ENCODE results near the gene CD40LG. TPM values are rescaled to one million over a fixed set of nuclear protein-coding genes. Genes with fewer than 3 reads are reported as not detected.

The CD40LG gene
- total RNA-seq, 1 experiment from 2014 or later = not detected

DNA sequence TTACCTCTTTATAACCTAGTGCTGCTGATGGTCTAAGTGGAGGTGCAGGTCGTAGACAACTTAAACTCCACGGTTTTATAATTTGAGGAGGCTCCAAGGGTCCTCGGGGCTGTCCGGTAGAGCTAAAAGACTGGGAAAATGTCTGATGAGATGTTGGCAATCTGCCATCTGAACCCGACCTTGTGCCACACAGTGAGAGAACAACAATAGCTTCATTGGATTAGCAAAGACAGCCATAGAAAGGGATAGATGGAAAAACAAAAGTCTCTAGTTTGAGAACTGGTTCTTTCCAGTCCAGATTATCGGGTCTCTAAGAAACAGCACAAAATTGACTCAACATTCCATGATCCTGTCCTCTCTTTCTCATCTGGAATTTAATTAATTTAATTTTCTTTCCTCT is 31.6 kb downstream of the CD40LG start:
- POLR2A ChIA-PET (ENCODE audit: unreplicated experiment) = no interaction called here
- no TSS peak for BruUV-seq (replicated peaks)

DNA sequence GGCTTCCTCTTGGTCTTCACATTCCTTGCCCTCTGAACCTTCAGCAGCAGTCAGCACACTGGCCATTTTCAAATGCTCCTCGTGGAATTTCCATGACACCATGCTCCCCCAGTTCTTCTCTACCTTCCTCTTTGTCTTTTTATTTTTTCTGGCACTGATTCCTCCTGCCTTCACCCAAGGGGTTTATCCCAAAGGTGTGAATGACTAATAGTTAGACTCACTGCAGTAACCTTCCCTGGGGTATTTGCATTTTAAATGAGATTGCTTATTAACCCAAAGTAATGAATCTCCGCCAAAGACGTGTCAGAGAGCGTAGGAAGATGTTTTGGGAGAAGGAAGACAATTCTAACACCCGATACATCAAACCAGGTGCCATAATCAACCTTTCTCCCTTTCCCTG is 36.2 kb downstream of the CD40LG start:
- Histone ChIP-seq H3F3A (ENCODE audit: low read length, unreplicated experiment) (no peaks in the 10 kb centered on the region), H3K27me3 (ENCODE audit: low read length) (no peaks in the 10 kb centered on the region), H2AFZ (ENCODE audit: low read length) (no peak overlapping the region), H3K9me2 (replicated peaks; ENCODE audit: low read length) (no peaks in the 10 kb centered on the region), H3K9ac (ENCODE audit: low read length) (no peak overlapping the region), H3K4me3 (ENCODE audit: low read length) (no peak overlapping the region), H3K4me2 (ENCODE audit: low read length) (no peak overlapping the region), H4K20me1 (ENCODE audit: low read length) (no peaks in the 10 kb centered on the region), H3K36me3 (ENCODE audit: low read depth, low read length) (no peaks in the 10 kb centered on the region), H3K9me3 (ENCODE audit: low read length) (no peaks in the 10 kb centered on the region), H3K4me1 (ENCODE audit: insufficient read depth, low read length) (no peaks in the 10 kb centered on the region), H3K27ac (ENCODE audit: low read length) (no peak overlapping the region), H3K79me2 (ENCODE audit: low read length) (no peaks in the 10 kb centered on the region)
- intact Hi-C loops (cut with micrococcal nuclease) = no loop called here
- POLR2A ChIA-PET (ENCODE audit: unreplicated experiment) = no interaction called here
- ATAC-seq (no peak), DNase-seq (no peak)
- no TSS peak for BruUV-seq (replicated peaks)
- TF ChIP-seq EZH2phosphoT487 (IDR thresholded peaks at IDR 0.05; ENCODE audit: borderline replicate concordance, low read length) = no peak
- TF ChIP-seq, protein P1, sequence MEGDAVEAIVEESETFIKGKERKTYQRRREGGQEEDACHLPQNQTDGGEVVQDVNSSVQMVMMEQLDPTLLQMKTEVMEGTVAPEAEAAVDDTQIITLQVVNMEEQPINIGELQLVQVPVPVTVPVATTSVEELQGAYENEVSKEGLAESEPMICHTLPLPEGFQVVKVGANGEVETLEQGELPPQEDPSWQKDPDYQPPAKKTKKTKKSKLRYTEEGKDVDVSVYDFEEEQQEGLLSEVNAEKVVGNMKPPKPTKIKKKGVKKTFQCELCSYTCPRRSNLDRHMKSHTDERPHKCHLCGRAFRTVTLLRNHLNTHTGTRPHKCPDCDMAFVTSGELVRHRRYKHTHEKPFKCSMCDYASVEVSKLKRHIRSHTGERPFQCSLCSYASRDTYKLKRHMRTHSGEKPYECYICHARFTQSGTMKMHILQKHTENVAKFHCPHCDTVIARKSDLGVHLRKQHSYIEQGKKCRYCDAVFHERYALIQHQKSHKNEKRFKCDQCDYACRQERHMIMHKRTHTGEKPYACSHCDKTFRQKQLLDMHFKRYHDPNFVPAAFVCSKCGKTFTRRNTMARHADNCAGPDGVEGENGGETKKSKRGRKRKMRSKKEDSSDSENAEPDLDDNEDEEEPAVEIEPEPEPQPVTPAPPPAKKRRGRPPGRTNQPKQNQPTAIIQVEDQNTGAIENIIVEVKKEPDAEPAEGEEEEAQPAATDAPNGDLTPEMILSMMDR (conservative IDR thresholded peaks at IDR 0.05; ENCODE audit: low read depth, low read length) = no peak
- TF ChIP-seq EZH2 (IDR thresholded peaks at IDR 0.05; ENCODE audit: low read length, unreplicated experiment) = no peak
- CTCF ChIA-PET = no interaction called here

More for the DNA sequence above, 31.6 kb downstream of the CD40LG start:
- H3K9me3 ChIP-seq (ENCODE audit: low read length) = no peaks in the 10 kb centered on the region
- no peaks in the 10 kb centered on the region for H3K79me2 ChIP-seq (ENCODE audit: low read length)
- DNase-seq (no peak), ATAC-seq (no peak)
- H3K9ac ChIP-seq (ENCODE audit: low read length) = no peak overlapping the region
- H3K9me2 ChIP-seq (replicated peaks; ENCODE audit: low read length) = no peaks in the 10 kb centered on the region
- H3K4me3 ChIP-seq (ENCODE audit: low read length) = no peak overlapping the region
- CTCF ChIA-PET = no interaction called here
- H3F3A ChIP-seq (ENCODE audit: low read length, unreplicated experiment) = no peaks in the 10 kb centered on the region
- no peak overlapping the region for H2AFZ ChIP-seq (ENCODE audit: low read length)
- no peak for TF ChIP-seq EZH2 (IDR thresholded peaks at IDR 0.05; ENCODE audit: low read length, unreplicated experiment)
- no peak for TF ChIP-seq EZH2phosphoT487 (IDR thresholded peaks at IDR 0.05; ENCODE audit: borderline replicate concordance, low read length)
- intact Hi-C loops (cut with micrococcal nuclease) = no loop called here
- no peaks in the 10 kb centered on the region for H3K27me3 ChIP-seq (ENCODE audit: low read length)
- H3K36me3 ChIP-seq (ENCODE audit: low read depth, low read length) = no peaks in the 10 kb centered on the region
- H4K20me1 ChIP-seq (ENCODE audit: low read length) = no peaks in the 10 kb centered on the region
- H3K27ac ChIP-seq (ENCODE audit: low read length) = no peak overlapping the region
- H3K4me1 ChIP-seq (ENCODE audit: insufficient read depth, low read length) = no peaks in the 10 kb centered on the region
- no peak overlapping the region for H3K4me2 ChIP-seq (ENCODE audit: low read length)

DNA sequence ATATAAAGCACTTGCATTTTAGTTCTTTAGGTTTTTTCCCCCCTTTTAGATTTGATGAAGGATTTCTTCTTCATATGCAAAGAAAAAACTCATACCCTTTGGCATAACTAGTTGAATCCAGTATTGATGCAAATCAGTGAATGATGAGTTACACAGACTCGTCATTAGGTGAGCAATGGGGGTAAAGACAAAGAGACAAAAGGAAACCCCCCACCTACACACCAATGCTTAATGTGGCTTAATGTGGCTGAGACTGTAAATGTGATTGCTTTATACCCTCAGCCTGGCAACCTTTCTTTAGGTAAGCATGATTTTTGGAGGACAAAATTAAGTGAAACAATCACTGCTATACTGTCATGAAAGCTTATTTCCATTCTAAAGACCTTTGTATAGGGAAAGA is 39.5 kb downstream of the CD40LG start:
- ChIA-PET POLR2A (ENCODE audit: unreplicated experiment) (no interaction called here), CTCF (no interaction called here)
- no peak overlapping the region for H3K27ac ChIP-seq (ENCODE audit: low read length)
- intact Hi-C loops (cut with micrococcal nuclease) = no loop called here
- H3K9ac ChIP-seq (ENCODE audit: low read length) = no peak overlapping the region
- BruUV-seq (replicated peaks) = no TSS peak
- no peaks in the 10 kb centered on the region for H3K9me2 ChIP-seq (replicated peaks; ENCODE audit: low read length)
- DNase-seq (no peak), ATAC-seq (no peak)
- peaks cover 19% of the 10 kb centered on the region for H3K4me1 ChIP-seq (ENCODE audit: insufficient read depth, low read length)
- no peaks in the 10 kb centered on the region for H3K79me2 ChIP-seq (ENCODE audit: low read length)
- H4K20me1 ChIP-seq (ENCODE audit: low read length) = no peaks in the 10 kb centered on the region
- H3K4me2 ChIP-seq (ENCODE audit: low read length) = no peak overlapping the region
- H2AFZ ChIP-seq (ENCODE audit: low read length) = no peak overlapping the region
- no peaks in the 10 kb centered on the region for H3F3A ChIP-seq (ENCODE audit: low read length, unreplicated experiment)
- H3K4me3 ChIP-seq (ENCODE audit: low read length) = no peak overlapping the region
- H3K36me3 ChIP-seq (ENCODE audit: low read depth, low read length) = no peaks in the 10 kb centered on the region
- no peak for TF ChIP-seq EZH2phosphoT487 (IDR thresholded peaks at IDR 0.05; ENCODE audit: borderline replicate concordance, low read length)
- TF ChIP-seq, protein P1 (conservative IDR thresholded peaks at IDR 0.05; ENCODE audit: low read depth, low read length) = no peak
- TF ChIP-seq EZH2 (IDR thresholded peaks at IDR 0.05; ENCODE audit: low read length, unreplicated experiment) = no peak
- no peaks in the 10 kb centered on the region for H3K9me3 ChIP-seq (ENCODE audit: low read length)
- H3K27me3 ChIP-seq (ENCODE audit: low read length) = no peaks in the 10 kb centered on the region
